NCI-H2196 treated with DMSO at 0.1 percent for 48 hours (cell line): ENCODE data around the gene MATN3.

ENCODE experiments used
- DNase-seq: peaks from one replicate; lab custom pipeline; 2025; ENCODE audit not compliant: unreplicated experiment; lab: John Stamatoyannopoulos, UW

MATN3 gene

GRCh38 chr2:20037660-20038059, 25.2 kb upstream of the MATN3 start:
- no peak for DNase-seq

- no peak for DNase-seq
These were observed 23.6 kb upstream of the MATN3 start for GRCh38 chr2:20035955-20036666.

GRCh38 chr2:20034821-20035220, 22.4 kb upstream of the MATN3 start:
- no peak for DNase-seq

- no peak for DNase-seq
These were observed 21.8 kb upstream of the MATN3 start for GRCh38 chr2:20034218-20034617.

GRCh38 chr2:20033322-20033721, 20.9 kb upstream of the MATN3 start:
- no peak for DNase-seq

GRCh38 chr2:20030224-20030623, 17.8 kb upstream of the MATN3 start:
- no peak for DNase-seq

- no peak for DNase-seq
These were observed 15.4 kb upstream of the MATN3 start for GRCh38 chr2:20027705-20028434.

GRCh38 chr2:20027260-20027677, 14.8 kb upstream of the MATN3 start:
- DNase-seq, result no peak

- no peak for DNase-seq
These were observed 12.8 kb upstream of the MATN3 start for GRCh38 chr2:20025065-20025786.

GRCh38 chr2:20023688-20024087, 11.2 kb upstream of the MATN3 start:
- no peak for DNase-seq

- no peak for DNase-seq
These were observed 9.0 kb upstream of the MATN3 start for GRCh38 chr2:20021405-20022009.

- no peak for DNase-seq
These were observed 7.3 kb upstream of the MATN3 start for GRCh38 chr2:20019747-20020146.

- DNase-seq, result no peak
These were observed 6.2 kb upstream of the MATN3 start for GRCh38 chr2:20018601-20019152.

GRCh38 chr2:20016346-20016745, 3.9 kb upstream of the MATN3 start:
- DNase-seq, result no peak

GRCh38 chr2:20015482-20016083, 3.1 kb upstream of the MATN3 start:
- DNase-seq, result peak; percentile 43

GRCh38 chr2:20013126-20013849, 820 bp upstream of the MATN3 start:
- DNase-seq, result no peak

GRCh38 chr2:20012032-20012281, 511 bp downstream of the MATN3 start:
- DNase-seq, result no peak

GRCh38 chr2:20011276-20012031, 1.0 kb downstream of the MATN3 start:
- DNase-seq, result no peak

GRCh38 chr2:20008703-20009102, 3.8 kb downstream of the MATN3 start:
- no peak for DNase-seq
